Stromal cell of bone marrow (primary cell): ENCODE data around the gene KANSL3.
"Not testable (repeated sequence)": the region's sequence is repeated elsewhere in the genome, so short reads cannot be mapped to it uniquely, and the experiment has no call there.

Experiments
- DNase-seq: peaks from one replicate; pipeline ENCODE4 v3.0.0-alpha.2; 2012; ENCODE audit warnings: low read depth

The KANSL3 gene

GRCh38 chr2:96557421-96557820 is 80.7 kb downstream of the KANSL3 start:
- DNase-seq, result not testable (repeated sequence)

- peak; percentile 58 for DNase-seq
Observed at GRCh38 chr2:96556441-96557330, 81.4 kb downstream of the KANSL3 start.

- DNase-seq, result no peak
Observed at GRCh38 chr2:96555146-96555610, 82.9 kb downstream of the KANSL3 start.

- DNase-seq, result no peak
Observed at GRCh38 chr2:96554293-96555145, 83.6 kb downstream of the KANSL3 start.

GRCh38 chr2:96553957-96554292 is 84.2 kb downstream of the KANSL3 start:
- DNase-seq, result not testable (repeated sequence)

- no peak for DNase-seq
Observed at GRCh38 chr2:96553176-96553956, 84.7 kb downstream of the KANSL3 start.

GRCh38 chr2:96552315-96553175 is 85.6 kb downstream of the KANSL3 start:
- DNase-seq, result no peak

GRCh38 chr2:96551605-96552314 is 86.4 kb downstream of the KANSL3 start:
- no peak for DNase-seq

- DNase-seq, result no peak
Observed at GRCh38 chr2:96550787-96551604, 87.1 kb downstream of the KANSL3 start.

GRCh38 chr2:96549967-96550786 is 87.9 kb downstream of the KANSL3 start:
- no peak for DNase-seq

- no peak for DNase-seq
Observed at GRCh38 chr2:96549466-96549785, 88.7 kb downstream of the KANSL3 start.

GRCh38 chr2:96548558-96549465 is 89.3 kb downstream of the KANSL3 start:
- no peak for DNase-seq

- peak; percentile 86 for DNase-seq
Observed at GRCh38 chr2:96547731-96548171, 90.4 kb downstream of the KANSL3 start.

GRCh38 chr2:96547203-96547641 is 90.9 kb downstream of the KANSL3 start:
- DNase-seq, result no peak

GRCh38 chr2:96546797-96547196 is 91.3 kb downstream of the KANSL3 start:
- no peak for DNase-seq

GRCh38 chr2:96546321-96546720 is 91.8 kb downstream of the KANSL3 start:
- no peak for DNase-seq
